Measurements from ENCODE around the gene SPCS3. TPM values are rescaled to one million over a fixed set of nuclear protein-coding genes. Genes with fewer than 3 reads are reported as not detected.

The SPCS3 gene
- total and polyA plus RNA-seq, 2 of the 13 experiments (the other 11 are each of a cell fraction or from before 2014, with no cell fraction given): 26.3 to 57.0 TPM

DNA sequence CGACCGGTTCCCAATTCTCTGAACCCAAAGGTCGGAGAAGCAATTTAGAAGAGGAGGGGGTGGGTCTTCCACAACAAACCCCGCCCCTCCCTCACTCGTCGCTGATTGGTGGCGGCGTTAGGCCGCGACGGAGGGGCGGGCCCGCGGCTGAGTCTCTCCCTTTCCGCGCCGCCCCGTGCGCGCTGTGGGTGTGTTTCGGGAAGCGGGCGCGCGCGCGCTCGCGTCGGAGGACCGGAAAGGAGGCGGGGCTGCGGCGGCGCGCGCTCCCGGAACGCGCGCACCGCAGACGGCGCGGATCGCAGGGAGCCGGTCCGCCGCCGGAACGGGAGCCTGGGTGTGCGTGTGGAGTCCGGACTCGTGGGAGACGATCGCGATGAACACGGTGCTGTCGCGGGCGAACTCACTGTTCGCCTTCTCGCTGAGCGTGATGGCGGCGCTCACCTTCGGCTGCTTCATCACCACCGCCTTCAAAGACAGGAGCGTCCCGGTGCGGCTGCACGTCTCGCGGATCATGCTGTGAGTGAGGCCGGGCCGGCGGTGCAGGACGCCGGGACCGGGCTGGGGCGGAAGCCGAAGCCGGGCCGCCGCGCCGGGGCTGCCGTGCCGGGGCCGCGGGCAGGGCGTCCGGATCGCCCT lies at the start of gene SPCS3 (continued):
- TF ChIP-seq, protein P1, sequence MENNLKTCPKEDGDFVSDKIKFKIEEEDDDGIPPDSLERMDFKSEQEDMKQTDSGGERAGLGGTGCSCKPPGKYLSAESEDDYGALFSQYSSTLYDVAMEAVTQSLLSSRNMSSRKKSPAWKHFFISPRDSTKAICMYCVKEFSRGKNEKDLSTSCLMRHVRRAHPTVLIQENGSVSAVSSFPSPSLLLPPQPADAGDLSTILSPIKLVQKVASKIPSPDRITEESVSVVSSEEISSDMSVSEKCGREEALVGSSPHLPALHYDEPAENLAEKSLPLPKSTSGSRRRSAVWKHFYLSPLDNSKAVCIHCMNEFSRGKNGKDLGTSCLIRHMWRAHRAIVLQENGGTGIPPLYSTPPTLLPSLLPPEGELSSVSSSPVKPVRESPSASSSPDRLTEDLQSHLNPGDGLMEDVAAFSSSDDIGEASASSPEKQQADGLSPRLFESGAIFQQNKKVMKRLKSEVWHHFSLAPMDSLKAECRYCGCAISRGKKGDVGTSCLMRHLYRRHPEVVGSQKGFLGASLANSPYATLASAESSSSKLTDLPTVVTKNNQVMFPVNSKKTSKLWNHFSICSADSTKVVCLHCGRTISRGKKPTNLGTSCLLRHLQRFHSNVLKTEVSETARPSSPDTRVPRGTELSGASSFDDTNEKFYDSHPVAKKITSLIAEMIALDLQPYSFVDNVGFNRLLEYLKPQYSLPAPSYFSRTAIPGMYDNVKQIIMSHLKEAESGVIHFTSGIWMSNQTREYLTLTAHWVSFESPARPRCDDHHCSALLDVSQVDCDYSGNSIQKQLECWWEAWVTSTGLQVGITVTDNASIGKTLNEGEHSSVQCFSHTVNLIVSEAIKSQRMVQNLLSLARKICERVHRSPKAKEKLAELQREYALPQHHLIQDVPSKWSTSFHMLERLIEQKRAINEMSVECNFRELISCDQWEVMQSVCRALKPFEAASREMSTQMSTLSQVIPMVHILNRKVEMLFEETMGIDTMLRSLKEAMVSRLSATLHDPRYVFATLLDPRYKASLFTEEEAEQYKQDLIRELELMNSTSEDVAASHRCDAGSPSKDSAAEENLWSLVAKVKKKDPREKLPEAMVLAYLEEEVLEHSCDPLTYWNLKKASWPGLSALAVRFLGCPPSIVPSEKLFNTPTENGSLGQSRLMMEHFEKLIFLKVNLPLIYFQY (CRISPR knock-in tag; IDR thresholded peaks at IDR 0.05; ENCODE audit: borderline replicate concordance): no peak
- no peak; the same call in 1 of the 2 replicates for TF ChIP-seq HCFC1 (IDR thresholded peaks at IDR 0.05; ENCODE audit: low read depth, low read length)
- TF ChIP-seq, protein P2, sequence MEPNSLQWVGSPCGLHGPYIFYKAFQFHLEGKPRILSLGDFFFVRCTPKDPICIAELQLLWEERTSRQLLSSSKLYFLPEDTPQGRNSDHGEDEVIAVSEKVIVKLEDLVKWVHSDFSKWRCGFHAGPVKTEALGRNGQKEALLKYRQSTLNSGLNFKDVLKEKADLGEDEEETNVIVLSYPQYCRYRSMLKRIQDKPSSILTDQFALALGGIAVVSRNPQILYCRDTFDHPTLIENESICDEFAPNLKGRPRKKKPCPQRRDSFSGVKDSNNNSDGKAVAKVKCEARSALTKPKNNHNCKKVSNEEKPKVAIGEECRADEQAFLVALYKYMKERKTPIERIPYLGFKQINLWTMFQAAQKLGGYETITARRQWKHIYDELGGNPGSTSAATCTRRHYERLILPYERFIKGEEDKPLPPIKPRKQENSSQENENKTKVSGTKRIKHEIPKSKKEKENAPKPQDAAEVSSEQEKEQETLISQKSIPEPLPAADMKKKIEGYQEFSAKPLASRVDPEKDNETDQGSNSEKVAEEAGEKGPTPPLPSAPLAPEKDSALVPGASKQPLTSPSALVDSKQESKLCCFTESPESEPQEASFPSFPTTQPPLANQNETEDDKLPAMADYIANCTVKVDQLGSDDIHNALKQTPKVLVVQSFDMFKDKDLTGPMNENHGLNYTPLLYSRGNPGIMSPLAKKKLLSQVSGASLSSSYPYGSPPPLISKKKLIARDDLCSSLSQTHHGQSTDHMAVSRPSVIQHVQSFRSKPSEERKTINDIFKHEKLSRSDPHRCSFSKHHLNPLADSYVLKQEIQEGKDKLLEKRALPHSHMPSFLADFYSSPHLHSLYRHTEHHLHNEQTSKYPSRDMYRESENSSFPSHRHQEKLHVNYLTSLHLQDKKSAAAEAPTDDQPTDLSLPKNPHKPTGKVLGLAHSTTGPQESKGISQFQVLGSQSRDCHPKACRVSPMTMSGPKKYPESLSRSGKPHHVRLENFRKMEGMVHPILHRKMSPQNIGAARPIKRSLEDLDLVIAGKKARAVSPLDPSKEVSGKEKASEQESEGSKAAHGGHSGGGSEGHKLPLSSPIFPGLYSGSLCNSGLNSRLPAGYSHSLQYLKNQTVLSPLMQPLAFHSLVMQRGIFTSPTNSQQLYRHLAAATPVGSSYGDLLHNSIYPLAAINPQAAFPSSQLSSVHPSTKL (CRISPR knock-in tag; IDR thresholded peaks at IDR 0.05): no peak
- no peak for TF ChIP-seq KAT2B (IDR thresholded peaks at IDR 0.05; ENCODE audit: borderline replicate concordance, low read depth, low read length)
- TF ChIP-seq TMF1 (CRISPR knock-in tag; IDR thresholded peaks at IDR 0.05; ENCODE audit: low read depth): peak; percentile 30; the same call in 1 of the 2 replicates
- TF ChIP-seq, protein P3, sequence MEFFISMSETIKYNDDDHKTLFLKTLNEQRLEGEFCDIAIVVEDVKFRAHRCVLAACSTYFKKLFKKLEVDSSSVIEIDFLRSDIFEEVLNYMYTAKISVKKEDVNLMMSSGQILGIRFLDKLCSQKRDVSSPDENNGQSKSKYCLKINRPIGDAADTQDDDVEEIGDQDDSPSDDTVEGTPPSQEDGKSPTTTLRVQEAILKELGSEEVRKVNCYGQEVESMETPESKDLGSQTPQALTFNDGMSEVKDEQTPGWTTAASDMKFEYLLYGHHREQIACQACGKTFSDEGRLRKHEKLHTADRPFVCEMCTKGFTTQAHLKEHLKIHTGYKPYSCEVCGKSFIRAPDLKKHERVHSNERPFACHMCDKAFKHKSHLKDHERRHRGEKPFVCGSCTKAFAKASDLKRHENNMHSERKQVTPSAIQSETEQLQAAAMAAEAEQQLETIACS (CRISPR knock-in tag; IDR thresholded peaks at IDR 0.05): peak; percentile 98
- TF ChIP-seq ZNF225 (CRISPR knock-in tag; IDR thresholded peaks at IDR 0.05): no peak; the same call in 1 of the 2 replicates
- TF ChIP-seq ATF1 (CRISPR knock-in tag; IDR thresholded peaks at IDR 0.05): no peak
- TF ChIP-seq, protein P4, sequence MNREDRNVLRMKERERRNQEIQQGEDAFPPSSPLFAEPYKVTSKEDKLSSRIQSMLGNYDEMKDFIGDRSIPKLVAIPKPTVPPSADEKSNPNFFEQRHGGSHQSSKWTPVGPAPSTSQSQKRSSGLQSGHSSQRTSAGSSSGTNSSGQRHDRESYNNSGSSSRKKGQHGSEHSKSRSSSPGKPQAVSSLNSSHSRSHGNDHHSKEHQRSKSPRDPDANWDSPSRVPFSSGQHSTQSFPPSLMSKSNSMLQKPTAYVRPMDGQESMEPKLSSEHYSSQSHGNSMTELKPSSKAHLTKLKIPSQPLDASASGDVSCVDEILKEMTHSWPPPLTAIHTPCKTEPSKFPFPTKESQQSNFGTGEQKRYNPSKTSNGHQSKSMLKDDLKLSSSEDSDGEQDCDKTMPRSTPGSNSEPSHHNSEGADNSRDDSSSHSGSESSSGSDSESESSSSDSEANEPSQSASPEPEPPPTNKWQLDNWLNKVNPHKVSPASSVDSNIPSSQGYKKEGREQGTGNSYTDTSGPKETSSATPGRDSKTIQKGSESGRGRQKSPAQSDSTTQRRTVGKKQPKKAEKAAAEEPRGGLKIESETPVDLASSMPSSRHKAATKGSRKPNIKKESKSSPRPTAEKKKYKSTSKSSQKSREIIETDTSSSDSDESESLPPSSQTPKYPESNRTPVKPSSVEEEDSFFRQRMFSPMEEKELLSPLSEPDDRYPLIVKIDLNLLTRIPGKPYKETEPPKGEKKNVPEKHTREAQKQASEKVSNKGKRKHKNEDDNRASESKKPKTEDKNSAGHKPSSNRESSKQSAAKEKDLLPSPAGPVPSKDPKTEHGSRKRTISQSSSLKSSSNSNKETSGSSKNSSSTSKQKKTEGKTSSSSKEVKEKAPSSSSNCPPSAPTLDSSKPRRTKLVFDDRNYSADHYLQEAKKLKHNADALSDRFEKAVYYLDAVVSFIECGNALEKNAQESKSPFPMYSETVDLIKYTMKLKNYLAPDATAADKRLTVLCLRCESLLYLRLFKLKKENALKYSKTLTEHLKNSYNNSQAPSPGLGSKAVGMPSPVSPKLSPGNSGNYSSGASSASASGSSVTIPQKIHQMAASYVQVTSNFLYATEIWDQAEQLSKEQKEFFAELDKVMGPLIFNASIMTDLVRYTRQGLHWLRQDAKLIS (CRISPR knock-in tag; IDR thresholded peaks at IDR 0.05): no peak
- TF ChIP-seq SAP130 (CRISPR knock-in tag; IDR thresholded peaks at IDR 0.05; ENCODE audit: low read depth): peak; percentile 70
- peak; percentile 54; the same call in 1 of the 2 replicates for TF ChIP-seq ZNF563 (CRISPR knock-in tag; IDR thresholded peaks at IDR 0.05)
- TF ChIP-seq ZNF841 (CRISPR knock-in tag; IDR thresholded peaks at IDR 0.05; ENCODE audit: borderline replicate concordance): no peak
- no peak; the same call in 1 of the 2 replicates for TF ChIP-seq DNMT1 (CRISPR knock-in tag; IDR thresholded peaks at IDR 0.05)
- TF ChIP-seq, protein P5, sequence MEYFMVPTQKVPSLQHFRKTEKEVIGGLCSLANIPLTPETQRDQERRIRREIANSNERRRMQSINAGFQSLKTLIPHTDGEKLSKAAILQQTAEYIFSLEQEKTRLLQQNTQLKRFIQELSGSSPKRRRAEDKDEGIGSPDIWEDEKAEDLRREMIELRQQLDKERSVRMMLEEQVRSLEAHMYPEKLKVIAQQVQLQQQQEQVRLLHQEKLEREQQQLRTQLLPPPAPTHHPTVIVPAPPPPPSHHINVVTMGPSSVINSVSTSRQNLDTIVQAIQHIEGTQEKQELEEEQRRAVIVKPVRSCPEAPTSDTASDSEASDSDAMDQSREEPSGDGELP (IDR thresholded peaks at IDR 0.05; ENCODE audit: borderline replicate concordance, low read depth): no peak

All from HepG2 (cell line).